CD4-positive, alpha-beta T cell (primary cell): ENCODE results near the gene URB1. TPM values are rescaled to one million over a fixed set of nuclear protein-coding genes. Genes with fewer than 3 reads are reported as not detected.

Source experiments
- ATAC-seq: fragments of 200-7000 bp; cut with Tn5 transposase; one replicate; pipeline ENCODE4 v1.10.0; 2022; ENCODE audit warnings: mild to moderate bottlenecking; ENCODE audit not compliant: poor library complexity
- CTCF ChIA-PET: fragments of 350-600 bp; sonication (Branson Sonifier 250); formaldehyde crosslinking; loops from one replicate; lab custom pipeline; 2021; ENCODE audit warnings: antibody characterized with exemption, inconsistent platforms; lab: Charles Lee
- POLR2A ChIA-PET: fragments of 350-600 bp; sonication (Branson Sonifier 250); formaldehyde crosslinking; loops from one replicate; lab custom pipeline; 2021; ENCODE audit warnings: antibody characterized with exemption, inconsistent platforms; lab: Charles Lee
- DNase-seq, 14 experiments: peaks; one replicate each; pipeline ENCODE4 v3.0.0-alpha.2; 2013 to 2020; ENCODE audit warnings: mixed read lengths in 2 of 14
- H3K27ac ChIP-seq, 2 donors: one replicate each; pipeline versions ENCODE4 v1.5.1 to v1.7.0; 2013; ENCODE audit warnings: low read length in 2 of 2, low read depth in 1 of 2, mild to moderate bottlenecking in 1 of 2
- H3K27me3 ChIP-seq, 2 experiments: 1 replicate in 1 of 2; 2 replicates in 1 of 2; pipeline versions ENCODE4 v1.6.1 to v1.7.0; 2013; ENCODE audit warnings: low read length in 2 of 2, control low read depth in 1 of 2, mild to moderate bottlenecking in 1 of 2, moderate library complexity in 1 of 2; ENCODE audit not compliant: insufficient read depth in 2 of 2, control insufficient read depth in 1 of 2
- H3K36me3 ChIP-seq: one replicate; pipeline ENCODE4 v1.6.1; 2013; ENCODE audit warnings: low read length, control low read depth; ENCODE audit not compliant: insufficient read depth
- H3K4me1 ChIP-seq: one replicate; pipeline ENCODE4 v1.6.1; 2013; ENCODE audit warnings: low read length, control low read depth; ENCODE audit not compliant: insufficient read depth
- H3K4me3 ChIP-seq: one replicate; pipeline ENCODE4 v1.5.1; 2013; ENCODE audit warnings: mild to moderate bottlenecking, low read length, moderate library complexity
- H3K9me3 ChIP-seq, 2 experiments: 1 replicate in 1 of 2; 2 replicates in 1 of 2; pipeline versions ENCODE4 v1.6.1 to v1.7.0; 2013; ENCODE audit warnings: low read length in 2 of 2, mild to moderate bottlenecking in 2 of 2, control low read depth in 1 of 2, moderate library complexity in 1 of 2; ENCODE audit not compliant: control insufficient read depth in 1 of 2, insufficient read depth in 1 of 2
- H3K27ac Mint-ChIP-seq: one replicate; pipeline ENCODE4 v1.8.0; 2020; ENCODE audit warnings: mixed read lengths
- H3K27me3 Mint-ChIP-seq: one replicate; pipeline ENCODE4 v1.8.0; 2021; ENCODE audit warnings: mixed read lengths
- H3K36me3 Mint-ChIP-seq: one replicate; pipeline ENCODE4 v1.8.0; 2021; ENCODE audit warnings: low read depth, mixed read lengths
- H3K4me1 Mint-ChIP-seq: one replicate; pipeline ENCODE4 v1.8.0; 2021; ENCODE audit warnings: low read depth, mixed read lengths
- H3K4me3 Mint-ChIP-seq: one replicate; pipeline ENCODE4 v1.8.0; 2020; ENCODE audit warnings: mild to moderate bottlenecking, mixed read lengths
- H3K9me3 Mint-ChIP-seq: one replicate; pipeline ENCODE4 v1.8.0; 2020; ENCODE audit warnings: mixed read lengths
- CTCF ChIP-seq: fragments of 200-600 bp; IDR thresholded peaks from one replicate; pipeline ENCODE4 v1.8.0; 2022; ENCODE audit warnings: antibody characterized with exemption, mild to moderate bottlenecking
- intact Hi-C, 2 experiments: fragments of 100-400 bp; cut with DNase I in 1 of 2; cut with micrococcal nuclease in 1 of 2; formaldehyde crosslinking; loops; one replicate each; pipeline versions ENCODE4 v1.15.1 to v1.9.0; 2023 to 2025; cut with DNase I, micrococcal nuclease
- total RNA-seq, 174 experiments: library from RNA in 2 of 174; stranded (reverse) in 2 of 174; gene quantifications; one replicate each; pipeline ENCODE4 v1.2.3 and lab custom pipeline; 2021 to 2026

Gene URB1
- total RNA-seq, 2 experiments from 2014 or later = 5.4 to 5.7 TPM

- no peaks in the 10 kb centered on the region for H3K27me3 Mint-ChIP-seq
- ChIA-PET CTCF (interaction anchor here (4.9 kb wide), 1 partner anchor 185 kb away, joined by 19 read pairs; no protein-coding TSS in a partner anchor), POLR2A (interaction anchor here (4.4 kb wide), 1 partner anchor 154 kb away, joined by 52 read pairs; no protein-coding TSS in a partner anchor)
- no peaks in the 10 kb centered on the region for H3K9me3 Mint-ChIP-seq
- ATAC-seq = no peak
- H3K27ac Mint-ChIP-seq = no peak overlapping the region
- peaks cover 27% of the 10 kb centered on the region for H3K4me1 ChIP-seq
- H3K9me3 ChIP-seq = no peaks in the 10 kb centered on the region
- no peak overlapping the region for H3K4me3 ChIP-seq
- H3K4me1 Mint-ChIP-seq = peaks cover 43% of the 10 kb centered on the region
- H3K27me3 ChIP-seq = no peaks in the 10 kb centered on the region
- no peak for DNase-seq
- H3K27ac ChIP-seq = no peak overlapping the region
- no peak for TF ChIP-seq CTCF
- H3K36me3 ChIP-seq = peaks cover 6% of the 10 kb centered on the region
- H3K36me3 Mint-ChIP-seq = peaks cover 12% of the 10 kb centered on the region
- peak overlapping the region; percentile 38 for H3K4me3 Mint-ChIP-seq
- intact Hi-C loops = loop anchor here in 1 of 2 experiments (5.0 kb wide), 1 partner anchor 82 kb away; no protein-coding TSS in a partner anchor
Measured at GRCh38 chr21:32415451-32416398, 22.9 kb upstream of the URB1 start.

GRCh38 chr21:32414579-32415358 is 22.0 kb upstream of the URB1 start:
- Mint-ChIP-seq H3K27ac (peak overlapping the region; percentile 94), H3K27me3 (no peaks in the 10 kb centered on the region), H3K4me1 (peaks cover 43% of the 10 kb centered on the region), H3K9me3 (no peaks in the 10 kb centered on the region), H3K36me3 (peaks cover 9% of the 10 kb centered on the region), H3K4me3 (peak overlapping the region; percentile 97)
- POLR2A ChIA-PET = interaction anchor here (4.4 kb wide), 1 partner anchor 155 kb away, joined by 52 read pairs; no protein-coding TSS in a partner anchor
- H3K36me3 ChIP-seq = peaks cover 6% of the 10 kb centered on the region
- H3K4me1 ChIP-seq = peaks cover 27% of the 10 kb centered on the region
- no peaks in the 10 kb centered on the region for H3K9me3 ChIP-seq
- H3K4me3 ChIP-seq = no peak overlapping the region
- no peak overlapping the region for H3K27ac ChIP-seq
- intact Hi-C loops = loop anchor here (5.0 kb wide), 2 partner anchors 78 to 83 kb away; no protein-coding TSS in a partner anchor
- no peak for ATAC-seq
- H3K27me3 ChIP-seq = no peaks in the 10 kb centered on the region
- peak in 2 of 14 experiments; percentile 15 to 29 for DNase-seq
- TF ChIP-seq CTCF = no peak
- CTCF ChIA-PET = interaction anchor here (4.9 kb wide), 1 partner anchor 186 kb away, joined by 19 read pairs; no protein-coding TSS in a partner anchor
